ENCODE measurements around the gene AGXT.

AGXT gene

DNA sequence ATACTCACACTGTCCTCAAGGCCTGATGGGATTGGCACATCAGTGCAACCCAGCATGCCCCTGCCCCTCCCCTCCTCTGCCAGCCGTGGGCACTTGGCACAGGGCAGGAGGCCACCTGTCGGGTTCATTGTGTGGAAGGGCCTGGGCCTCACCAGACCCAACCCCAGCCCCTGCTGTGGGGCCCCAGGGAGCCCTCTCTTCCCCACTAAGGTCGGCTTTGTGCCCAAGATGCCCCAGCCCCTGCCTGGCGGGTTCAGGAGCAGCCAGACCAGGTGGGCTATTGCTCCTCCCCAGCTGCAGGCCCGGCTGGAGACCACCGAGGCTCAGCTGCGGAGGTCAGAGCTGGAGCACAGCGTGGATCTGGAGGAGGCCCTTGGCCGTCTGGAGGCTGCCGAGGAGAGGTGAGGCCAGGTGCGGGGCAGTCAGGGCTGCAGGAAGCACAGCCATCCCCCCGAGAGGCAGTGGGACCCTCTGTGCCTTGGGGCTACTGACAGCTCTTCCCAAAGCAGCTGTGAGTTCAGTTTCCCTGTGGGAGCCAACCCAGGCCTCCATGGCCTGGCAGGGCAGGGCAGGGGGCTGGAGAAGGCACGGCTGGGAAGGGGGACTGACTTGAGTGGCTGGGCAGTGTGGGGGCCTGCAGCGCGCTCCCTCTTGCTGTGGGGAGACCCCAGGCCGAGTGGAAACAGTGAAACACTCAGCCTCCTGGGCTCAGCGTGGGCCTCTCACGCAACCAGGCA is 53.8 kb downstream of the AGXT start:
- CTCF ChIA-PET = no interaction called here
- Mint-ChIP-seq H3K9me3 (no peaks in the 10 kb centered on the region), H3K27ac (no peak overlapping the region), H3K36me3 (no peaks in the 10 kb centered on the region), H3K4me3 (no peak overlapping the region), H3K27me3 (peaks cover 12% of the 10 kb centered on the region), H3K4me1 (no peaks in the 10 kb centered on the region)
- DNase-seq = peak; percentile 10

GRCh38 chr2:240922982-240923537 is 54.4 kb downstream of the AGXT start:
- DNase-seq = peak; percentile 15
- Mint-ChIP-seq H3K4me3 (no peak overlapping the region), H3K36me3 (no peaks in the 10 kb centered on the region), H3K4me1 (no peaks in the 10 kb centered on the region), H3K9me3 (no peaks in the 10 kb centered on the region), H3K27me3 (peaks cover 7% of the 10 kb centered on the region), H3K27ac (no peak overlapping the region)
- CTCF ChIA-PET = no interaction called here

DNA sequence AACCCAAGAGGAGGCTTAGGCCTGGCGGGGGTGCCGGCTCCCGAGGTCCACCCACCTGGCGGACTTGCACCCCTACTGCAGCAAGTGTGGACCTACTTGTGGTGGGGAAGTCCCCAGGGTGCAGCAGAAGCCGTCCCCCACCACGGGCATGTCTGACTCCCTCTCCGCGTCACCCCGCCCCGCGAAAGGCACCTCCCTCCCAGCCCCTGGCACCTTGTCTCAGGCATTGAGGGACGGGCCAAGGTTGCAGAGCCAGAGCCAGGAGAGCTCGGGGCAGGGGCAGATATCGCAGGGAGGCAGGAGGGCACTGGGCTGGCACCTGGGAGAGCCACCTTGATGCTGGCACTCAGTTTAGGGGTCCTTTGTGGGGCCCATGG is 56.6 kb downstream of the AGXT start:
- peak; percentile 23 for DNase-seq
- Mint-ChIP-seq H3K27ac (no peak overlapping the region), H3K9me3 (no peaks in the 10 kb centered on the region), H3K36me3 (no peaks in the 10 kb centered on the region), H3K4me1 (no peaks in the 10 kb centered on the region), H3K4me3 (no peak overlapping the region), H3K27me3 (peaks cover 9% of the 10 kb centered on the region)
- CTCF ChIA-PET = no interaction called here

DNA sequence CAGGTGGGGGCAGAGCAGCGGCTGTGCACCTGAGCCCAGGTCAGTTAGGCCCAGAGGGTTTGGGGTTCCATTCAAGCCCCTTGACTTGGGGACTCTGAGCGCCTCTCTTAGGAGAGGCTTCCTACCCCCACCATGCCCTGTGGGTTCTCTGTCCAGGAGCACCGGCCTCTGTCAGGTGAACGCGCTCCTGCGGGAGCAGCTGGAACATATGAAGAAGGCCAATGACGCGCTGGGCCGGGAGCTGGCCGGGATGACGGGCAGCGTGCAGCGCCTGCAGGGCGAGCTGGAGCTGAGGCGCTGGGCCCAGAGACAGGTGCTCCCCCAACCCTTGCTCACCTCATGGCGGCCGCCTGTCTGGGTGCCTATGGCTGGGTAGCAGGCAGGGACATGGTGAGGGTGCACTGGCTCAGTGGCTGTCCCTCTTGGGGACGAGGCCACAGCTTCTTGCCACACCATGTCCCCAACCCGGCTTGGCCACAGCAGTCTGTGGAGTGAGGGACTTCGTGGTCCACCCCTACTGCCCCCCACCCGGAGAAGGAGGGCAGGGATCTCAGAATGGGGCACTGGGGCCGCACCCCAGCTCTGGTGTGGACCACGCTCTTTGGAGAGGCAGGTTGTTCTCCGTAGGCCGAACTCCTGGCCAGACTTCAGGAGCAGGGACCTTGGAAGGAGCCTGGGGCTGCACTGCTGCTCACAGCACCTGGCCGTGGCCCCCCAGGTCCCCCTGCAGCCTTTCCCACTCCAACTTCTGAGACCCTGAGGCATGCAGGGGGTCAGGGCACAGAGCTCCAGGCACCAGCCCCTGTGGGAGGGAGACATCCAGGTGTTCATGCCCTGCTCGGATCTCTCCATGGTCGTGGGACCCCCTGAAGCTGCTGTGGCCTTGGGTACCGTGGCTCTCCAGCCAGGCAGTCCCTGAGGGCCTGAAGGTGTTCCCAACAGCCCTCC is 57.2 kb downstream of the AGXT start:
- Mint-ChIP-seq H3K36me3 (no peaks in the 10 kb centered on the region), H3K9me3 (no peaks in the 10 kb centered on the region), H3K4me3 (no peak overlapping the region), H3K27me3 (peaks cover 9% of the 10 kb centered on the region), H3K4me1 (no peaks in the 10 kb centered on the region), H3K27ac (no peak overlapping the region)
- CTCF ChIA-PET = interaction anchor here (1.0 kb wide), 1 partner anchor 11 kb away, joined by 3 read pairs; no protein-coding TSS in a partner anchor
- peak; percentile 19 for DNase-seq

DNA sequence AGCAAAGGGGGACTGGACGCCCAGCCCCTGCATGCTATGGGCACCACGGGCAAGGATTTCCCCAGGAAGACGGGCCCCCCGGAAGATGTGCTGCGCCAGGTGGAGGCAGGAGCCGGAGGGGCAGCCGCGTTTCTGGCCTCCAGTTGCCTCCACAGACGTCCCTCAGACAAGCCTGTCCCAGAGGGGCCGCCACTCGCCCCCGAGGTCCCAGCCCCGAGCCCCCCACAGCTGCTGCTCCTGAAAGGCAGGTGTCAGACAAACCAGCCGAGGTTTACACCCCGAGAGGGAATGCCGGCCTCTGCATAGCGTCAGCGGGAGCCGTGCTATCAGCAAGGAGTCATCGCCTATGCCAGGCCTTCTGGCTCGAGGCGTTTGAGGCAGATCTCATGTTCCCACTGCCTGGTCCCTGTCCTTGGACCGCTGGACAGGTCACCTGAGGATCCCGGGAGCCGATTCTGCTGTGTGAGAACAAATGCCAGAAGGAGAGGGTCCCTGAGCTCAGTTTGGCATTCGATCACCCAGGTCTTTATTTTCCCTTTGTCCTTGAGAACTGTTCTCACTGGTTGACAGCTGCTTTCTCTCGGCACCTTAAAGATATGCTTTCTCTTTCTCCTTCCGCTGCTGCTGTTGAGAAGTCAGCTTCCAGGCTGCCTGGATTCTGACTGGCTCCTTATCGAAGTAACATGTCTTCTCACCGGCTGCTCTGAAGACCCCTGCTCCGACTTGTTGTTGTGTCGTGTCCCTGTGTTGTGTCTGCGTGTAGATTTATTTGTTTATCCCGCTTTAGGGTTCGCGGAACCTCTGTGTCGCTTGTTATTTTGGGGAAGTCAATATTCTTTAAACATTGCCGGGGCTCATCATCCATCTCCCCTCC is 58.1 kb downstream of the AGXT start:
- H3K4me1 Mint-ChIP-seq = no peaks in the 10 kb centered on the region
- peak; percentile 17 for DNase-seq
- H3K4me3 Mint-ChIP-seq = no peak overlapping the region
- no peaks in the 10 kb centered on the region for H3K9me3 Mint-ChIP-seq
- H3K27me3 Mint-ChIP-seq = peaks cover 9% of the 10 kb centered on the region
- no peak overlapping the region for H3K27ac Mint-ChIP-seq
- CTCF ChIA-PET = interaction anchor here (1.0 kb wide), 1 partner anchor 12 kb away, joined by 3 read pairs; no protein-coding TSS in a partner anchor
- no peaks in the 10 kb centered on the region for H3K36me3 Mint-ChIP-seq

- Mint-ChIP-seq H3K9me3 (no peaks in the 10 kb centered on the region), H3K27me3 (peaks cover 9% of the 10 kb centered on the region), H3K27ac (no peak overlapping the region), H3K36me3 (no peaks in the 10 kb centered on the region), H3K4me3 (no peak overlapping the region), H3K4me1 (no peaks in the 10 kb centered on the region)
- no peak for DNase-seq
- CTCF ChIA-PET = no interaction called here
Measured at GRCh38 chr2:240927390-240927781, 58.8 kb downstream of the AGXT start.

DNA sequence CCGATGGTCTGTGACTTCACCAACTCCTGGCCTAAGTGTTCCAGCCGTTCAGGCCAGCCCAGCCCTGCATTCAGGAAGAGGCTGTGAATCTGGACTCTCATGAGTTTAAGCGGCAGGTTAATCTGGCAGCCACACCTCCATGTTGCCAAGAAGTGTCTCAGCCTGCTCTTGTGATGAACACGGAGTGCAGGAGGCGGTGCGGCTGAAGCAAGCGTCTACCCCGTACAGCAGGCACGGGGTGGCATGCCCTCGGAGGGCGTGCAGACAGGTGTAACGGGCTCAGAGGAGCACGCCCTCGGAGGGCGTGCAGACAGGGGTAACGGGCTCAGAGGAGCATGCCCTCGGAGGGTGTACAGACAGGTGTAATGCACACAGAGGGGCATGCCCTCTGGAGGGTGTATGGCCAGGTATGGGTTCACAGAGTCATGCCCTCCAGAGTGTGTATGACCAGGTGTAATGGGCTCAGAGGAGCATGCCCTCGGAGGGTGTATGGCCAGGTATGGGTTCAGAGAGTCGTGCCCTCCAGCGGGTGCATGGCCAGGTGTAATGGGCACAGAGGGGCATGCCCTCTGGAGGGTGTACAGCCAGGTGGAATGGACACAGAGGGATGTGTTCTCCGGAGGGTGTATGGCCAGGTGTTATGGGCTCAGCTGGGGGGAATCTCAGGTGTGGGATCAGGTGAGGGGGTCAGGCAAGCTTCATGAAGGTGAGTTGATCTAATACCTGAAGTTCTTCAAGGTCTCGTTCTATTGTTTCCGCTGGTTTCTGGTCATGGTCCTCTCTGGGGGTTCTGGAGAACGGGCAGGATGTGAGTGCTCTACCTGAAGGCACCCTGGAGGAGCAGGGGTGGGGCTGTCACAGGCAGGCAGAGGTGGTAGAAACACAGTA is 60.1 kb downstream of the AGXT start:
- no peaks in the 10 kb centered on the region for H3K36me3 Mint-ChIP-seq
- no peaks in the 10 kb centered on the region for H3K4me1 Mint-ChIP-seq
- no peak overlapping the region for H3K4me3 Mint-ChIP-seq
- H3K9me3 Mint-ChIP-seq = no peaks in the 10 kb centered on the region
- H3K27ac Mint-ChIP-seq = no peak overlapping the region
- CTCF ChIA-PET = no interaction called here
- peak; percentile 13 for DNase-seq
- H3K27me3 Mint-ChIP-seq = peaks cover 9% of the 10 kb centered on the region

DNA sequence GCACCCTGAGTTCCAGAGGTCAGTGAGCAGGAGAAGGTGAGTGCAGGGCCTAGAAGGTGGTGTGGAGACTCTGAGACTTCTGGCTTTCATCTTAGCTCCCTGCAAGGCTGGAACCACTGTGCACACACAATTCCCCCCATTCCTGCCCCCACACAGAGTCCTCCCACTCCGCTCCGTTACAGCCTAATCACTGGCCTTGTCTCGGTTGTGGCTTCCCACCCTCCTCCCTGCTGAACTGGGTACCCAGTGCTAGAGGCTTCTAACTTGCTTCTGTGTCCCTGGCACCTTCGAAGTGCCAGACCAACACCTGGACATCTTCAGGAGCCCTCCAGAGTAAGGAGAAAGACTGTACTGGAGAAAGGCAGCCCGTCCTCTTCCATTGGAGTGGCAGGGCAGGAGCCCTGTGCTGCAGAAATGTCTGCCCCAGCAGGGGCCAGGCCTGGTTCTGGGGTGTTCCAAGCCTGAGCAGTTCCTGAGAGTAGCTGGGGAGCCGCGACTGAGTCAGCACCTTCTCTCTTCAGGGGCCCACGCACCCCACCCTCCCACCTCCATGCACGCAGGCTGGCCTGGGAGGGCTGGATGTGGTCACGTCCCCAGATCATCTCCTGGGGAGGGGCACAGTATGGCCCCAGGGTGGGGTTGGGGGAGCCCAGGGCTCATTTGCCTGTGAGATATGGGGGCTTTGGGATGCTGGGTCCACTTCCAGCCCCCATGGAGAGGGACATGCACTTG is 60.9 kb downstream of the AGXT start:
- Mint-ChIP-seq H3K4me3 (no peak overlapping the region), H3K27ac (no peak overlapping the region), H3K36me3 (no peaks in the 10 kb centered on the region), H3K4me1 (no peaks in the 10 kb centered on the region), H3K9me3 (no peaks in the 10 kb centered on the region), H3K27me3 (peaks cover 9% of the 10 kb centered on the region)
- DNase-seq = no peak
- CTCF ChIA-PET = no interaction called here
